A549 treated with CORT108297 at 1 μM for 4 hours (cell line): ENCODE measurements around the gene FIBP. TPM values are rescaled to one million over a fixed set of nuclear protein-coding genes. Genes with fewer than 3 reads are reported as not detected.

Experiments used
- total RNA-seq: library from RNA; stranded (reverse); fragments of 200-300 nt; extraction: Qiagen RNA extraction; gene quantifications from 5 replicates; pipeline ENCODE4 v1.2.3, GENCODE V29; 2022

Gene FIBP
- 71.8 to 97.2 TPM (median 89.4 TPM) in 5 replicates for total RNA-seq

GRCh38 chr11:65888163-65888814, at the start of gene FIBP:
Gene FIBP, minus strand, starts transcription at chr11:65888471. Its CDS starts 53 bp downstream, at chr11:65888418.

DNA sequence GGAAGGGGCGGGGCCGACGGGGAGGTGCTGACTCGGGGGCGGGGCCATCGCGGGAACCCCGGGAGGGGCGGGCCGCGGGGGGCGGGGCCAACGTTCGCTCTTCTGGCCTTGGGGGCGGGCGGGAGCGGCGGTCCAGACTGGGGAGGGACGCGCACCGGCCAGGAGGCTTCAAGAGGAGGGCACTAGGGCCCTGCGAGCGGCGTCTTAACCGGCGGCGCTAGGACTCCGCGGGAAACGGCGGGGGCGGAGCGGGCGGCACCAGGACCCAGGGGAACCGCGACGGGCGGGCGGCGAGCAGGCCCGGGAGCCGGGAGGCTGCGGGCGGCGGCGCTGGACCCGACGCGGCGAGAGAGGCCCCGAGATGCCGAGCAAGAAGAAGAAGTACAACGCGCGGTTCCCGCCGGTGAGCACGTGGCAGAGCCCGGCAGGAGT, 30.9 kb upstream of the FIBP start, which contains the start of gene DRAP1:
Gene DRAP1, plus strand, starts transcription at position 286 of the 432 bp plus-strand sequence. Its CDS starts 76 bp downstream, at position 362.

DNA sequence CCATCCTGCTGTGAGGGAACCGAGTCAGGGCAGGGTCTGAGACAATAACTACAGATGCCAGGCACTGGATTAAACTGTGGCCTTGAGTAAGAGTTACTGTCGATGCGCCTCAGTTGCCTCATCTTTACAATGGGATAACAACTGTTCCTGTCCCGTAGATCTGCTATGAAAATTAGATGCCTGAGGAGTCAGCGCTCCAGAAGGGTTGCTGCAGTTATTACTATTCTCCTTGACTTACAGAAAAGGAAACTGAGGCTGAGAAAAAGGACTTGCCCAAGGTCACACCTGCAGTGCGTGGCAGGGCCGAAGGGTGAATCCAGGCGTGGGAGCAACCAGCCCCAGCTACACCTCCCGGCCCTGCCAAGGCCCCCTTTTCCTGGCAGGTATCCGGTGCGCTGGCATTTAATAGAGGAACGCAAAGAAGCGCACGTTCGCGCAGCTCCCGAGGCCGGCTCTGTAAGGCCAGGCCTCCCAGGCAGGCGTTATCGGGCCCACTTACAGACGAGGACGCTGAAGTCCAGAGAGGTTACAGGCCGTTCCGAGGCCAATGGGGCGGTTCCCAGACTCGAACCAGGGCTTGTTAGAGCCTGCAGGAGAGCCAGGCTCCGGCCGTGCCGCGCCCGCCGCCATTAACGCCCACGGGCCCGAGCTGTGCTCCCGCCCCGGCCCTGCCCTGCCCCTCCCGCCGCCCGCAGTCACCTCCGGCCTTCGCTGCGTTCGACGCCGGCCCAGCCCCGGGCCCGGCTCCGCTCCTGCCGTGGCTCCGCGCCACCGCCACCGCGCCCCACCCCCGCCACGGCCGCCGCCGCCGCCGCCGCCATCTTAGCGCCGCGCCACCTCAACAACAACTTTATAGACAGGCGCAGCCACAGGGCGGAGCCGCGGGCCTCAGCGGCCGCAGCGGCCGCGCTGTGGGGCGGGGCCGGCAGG, 30.2 kb upstream of the FIBP start, which contains the start of gene C11orf68:
Gene C11orf68, minus strand, starts transcription at position 852 of the 930 bp plus-strand sequence. Its CDS starts 31 bp downstream, at position 821.

DNA sequence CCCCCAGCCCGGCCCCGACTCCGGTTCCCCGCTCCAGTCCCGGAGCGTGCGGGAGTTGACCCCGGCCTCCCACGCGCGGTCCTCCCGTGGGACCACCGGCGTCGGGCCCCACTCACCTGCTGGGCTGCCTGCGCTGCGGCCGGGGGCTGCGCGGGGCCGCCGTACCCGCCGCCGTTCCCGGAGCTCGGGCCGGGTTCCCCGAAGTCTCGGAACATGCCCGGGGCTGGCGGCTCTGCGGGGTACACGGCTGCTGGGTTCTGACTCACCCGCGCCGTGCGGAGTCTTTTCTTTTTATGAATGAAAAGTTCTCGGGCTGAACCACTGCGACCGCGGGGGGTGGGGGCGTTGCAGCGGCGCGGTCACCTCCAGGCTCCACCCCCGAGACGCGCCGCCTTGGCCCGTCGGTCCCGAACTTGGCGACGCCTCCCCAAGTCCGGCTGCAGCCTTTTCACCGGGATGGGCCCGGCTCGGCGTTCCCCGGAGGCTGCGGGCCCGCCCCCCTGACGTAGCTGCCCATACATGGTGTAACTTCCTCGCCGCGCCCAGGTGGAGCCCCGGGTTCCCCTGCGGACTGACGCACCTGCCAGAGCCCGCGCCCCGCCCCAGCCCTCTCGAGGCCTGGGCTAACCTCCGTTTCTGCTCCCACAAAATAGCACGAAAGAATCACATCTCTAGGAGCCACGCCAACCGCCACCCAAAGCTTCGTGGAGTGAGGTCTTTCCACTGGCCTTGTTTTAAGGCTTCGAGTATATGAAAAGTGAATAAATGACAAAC, 12.0 kb upstream of the FIBP start, which contains the start of gene FOSL1:
Gene FOSL1, minus strand, starts transcription at position 264 of the 774 bp plus-strand sequence. Its CDS starts 49 bp downstream, at position 215.

DNA sequence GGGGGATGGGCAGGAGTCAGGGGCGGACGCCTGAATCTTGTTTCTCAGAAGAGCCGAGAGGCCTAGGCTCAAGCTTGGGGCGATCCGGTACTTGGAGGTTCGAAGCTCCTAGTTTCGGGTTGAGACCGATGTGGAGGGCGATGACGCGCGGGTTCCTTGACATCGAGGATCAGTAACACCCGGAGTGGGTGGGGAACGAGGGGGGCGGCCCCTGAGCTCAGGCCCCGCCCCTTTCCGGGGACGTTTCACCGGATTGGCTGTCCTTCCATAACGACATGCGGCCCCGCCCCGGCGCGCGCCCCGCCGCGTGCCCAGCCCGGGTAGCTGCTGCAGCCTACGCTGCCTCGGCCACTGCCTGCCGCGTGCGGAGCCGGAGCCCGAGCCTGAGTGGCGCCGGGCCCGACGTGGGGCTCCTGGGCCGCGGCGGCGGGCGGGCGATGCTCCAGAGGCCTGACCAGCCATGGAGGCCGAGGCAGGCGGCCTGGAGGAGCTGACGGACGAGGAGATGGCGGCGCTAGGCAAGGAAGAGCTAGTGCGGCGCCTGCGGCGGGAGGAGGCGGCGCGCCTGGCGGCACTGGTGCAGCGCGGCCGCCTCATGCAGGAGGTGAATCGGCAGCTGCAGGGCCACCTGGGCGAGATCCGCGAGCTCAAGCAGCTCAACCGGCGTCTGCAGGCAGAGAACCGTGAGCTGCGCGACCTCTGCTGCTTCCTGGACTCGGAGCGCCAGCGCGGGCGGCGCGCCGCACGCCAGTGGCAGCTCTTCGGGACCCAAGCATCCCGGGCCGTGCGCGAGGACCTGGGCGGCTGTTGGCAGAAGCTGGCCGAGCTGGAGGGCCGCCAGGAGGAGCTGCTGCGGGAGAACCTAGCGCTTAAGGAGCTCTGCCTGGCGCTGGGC, 2.3 kb upstream of the FIBP start, which contains the start of gene CCDC85B:
Gene CCDC85B, plus strand, starts transcription at position 350 of the 895 bp plus-strand sequence. Its CDS starts 111 bp downstream, at position 461.

GRCh38 chr11:65879617-65880016, 8.7 kb downstream of the FIBP start, which contains the start of gene CTSW:
Gene CTSW, plus strand, starts transcription at chr11:65879837. Its CDS starts 18 bp downstream, at chr11:65879855.

DNA sequence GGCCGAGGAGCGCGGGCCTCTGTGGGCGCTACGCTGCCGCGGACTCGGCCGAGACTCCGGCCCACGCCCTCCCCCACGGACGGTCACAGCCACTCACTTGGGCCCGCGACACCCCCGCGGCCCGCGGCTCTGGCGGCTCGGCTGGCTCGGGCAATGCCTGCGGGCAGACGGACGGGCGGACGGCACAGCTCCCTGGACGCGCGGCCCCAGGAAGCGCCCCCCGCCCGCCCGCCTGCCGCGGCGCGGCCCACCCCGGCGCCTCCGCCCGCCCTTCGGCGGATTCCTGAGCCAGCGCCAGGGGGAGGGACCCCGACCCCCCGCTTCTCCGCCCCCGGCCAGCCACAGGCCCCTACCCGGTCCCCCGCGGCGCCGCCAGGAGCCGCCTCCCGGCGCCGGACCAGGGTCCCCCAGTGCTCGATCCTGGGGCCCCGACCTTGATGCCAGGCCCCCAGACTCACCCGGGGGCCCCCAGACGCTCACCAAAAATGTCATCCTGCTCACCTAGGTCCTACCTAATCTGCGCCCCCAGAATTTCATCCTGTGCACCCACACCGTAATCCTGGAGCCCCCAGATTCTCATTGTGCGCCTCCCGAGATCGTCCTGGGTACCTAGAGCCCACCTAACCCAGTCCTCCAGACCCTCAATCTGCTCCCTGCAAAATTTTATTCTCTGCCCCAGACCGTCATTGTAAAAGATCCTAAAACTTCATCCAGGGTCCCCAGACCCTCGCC, 15.5 kb downstream of the FIBP start, which contains the start of gene EFEMP2:
Gene EFEMP2, minus strand, starts transcription at position 215 of the 732 bp plus-strand sequence. CDS start 446 bp downstream, outside the sequence.

DNA sequence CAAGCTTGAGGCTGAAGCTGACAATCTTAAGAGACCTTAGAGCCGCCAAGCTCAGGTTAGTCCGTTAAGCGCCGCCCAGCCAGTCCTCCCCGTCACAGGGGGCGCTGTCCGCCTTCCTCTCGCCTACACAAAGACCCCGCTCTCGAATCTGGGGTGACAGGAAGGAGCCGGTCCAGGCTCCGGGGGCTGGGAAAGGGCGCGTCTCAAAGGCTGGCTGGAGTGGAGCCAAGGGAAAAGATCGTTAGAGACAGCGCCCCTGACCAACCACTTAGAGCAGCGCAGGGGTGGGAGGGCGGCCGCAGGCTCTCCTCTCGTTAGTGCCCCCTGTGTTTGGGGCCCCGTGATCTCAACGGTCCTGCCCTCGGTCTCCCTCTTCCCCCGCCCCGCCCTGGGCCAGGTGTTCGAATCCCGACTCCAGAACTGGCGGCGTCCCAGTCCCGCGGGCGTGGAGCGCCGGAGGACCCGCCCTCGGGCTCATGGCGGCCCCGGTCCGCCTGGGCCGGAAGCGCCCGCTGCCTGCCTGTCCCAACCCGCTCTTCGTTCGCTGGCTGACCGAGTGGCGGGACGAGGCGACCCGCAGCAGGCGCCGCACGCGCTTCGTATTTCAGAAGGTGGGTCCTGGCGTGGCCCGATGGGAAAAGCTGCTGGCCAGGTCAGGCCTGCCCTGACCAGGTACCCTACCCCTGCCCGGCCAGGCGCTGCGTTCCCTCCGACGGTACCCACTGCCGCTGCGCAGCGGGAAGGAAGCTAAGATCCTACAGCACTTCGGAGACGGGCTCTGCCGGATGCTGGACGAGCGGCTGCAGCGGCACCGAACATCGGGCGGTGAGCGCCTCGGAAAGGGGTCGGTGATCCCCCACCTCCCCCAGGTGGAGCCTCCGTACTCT, 27.8 kb downstream of the FIBP start, which contains the start of gene MUS81:
Gene MUS81, plus strand, starts transcription at position 156 of the 887 bp plus-strand sequence. Its CDS starts 321 bp downstream, at position 477.

GRCh38 chr11:65857853-65858680, 30.2 kb downstream of the FIBP start, which contains the start of gene CFL1:
Gene CFL1, minus strand, starts transcription at chr11:65858180. Its CDS starts 81 bp downstream, at chr11:65858099.

Other genes with a start within 250 kb of the FIBP start
- 64.8 to 82.6 TPM (median 79.5 TPM) in 5 replicates for gene RELA, start 225.6 kb downstream of the FIBP start, total RNA-seq
- 42.0 to 56.6 TPM (median 51.7 TPM) in 5 replicates for gene KAT5, start 176.2 kb downstream of the FIBP start, total RNA-seq
- 29.7 to 54.1 TPM (median 51.4 TPM) in 5 replicates for gene RNASEH2C, start 167.7 kb downstream of the FIBP start, total RNA-seq
- gene AP5B1, start 107.5 kb downstream of the FIBP start, total RNA-seq, result 7.6 to 13.5 TPM (median 11.9 TPM) in 5 replicates
- 0.02 to 0.09 TPM (median 0.07 TPM) in 3 of 5 replicates, not detected in the others for gene OVOL1, start 101.4 kb downstream of the FIBP start, total RNA-seq
- gene SNX32, start 54.5 kb downstream of the FIBP start, total RNA-seq, result 0.06 to 0.27 TPM (median 0.08 TPM) in 3 of 5 replicates, not detected in the others
- 1,930 to 2,323 TPM (median 2,279 TPM) in 5 replicates for gene CFL1, start 30.3 kb downstream of the FIBP start, total RNA-seq
- gene MUS81, start 28.0 kb downstream of the FIBP start, total RNA-seq, result 25.2 to 36.4 TPM (median 34.5 TPM) in 5 replicates
- gene EFEMP2, start 15.7 kb downstream of the FIBP start, total RNA-seq, result 0.77 to 1.4 TPM (median 1.2 TPM) in 5 replicates
- gene CTSW, start 8.6 kb downstream of the FIBP start, total RNA-seq, result 0.06 to 0.16 TPM in 2 of 5 replicates, not detected in the others
- gene CCDC85B, start 2.2 kb upstream of the FIBP start, total RNA-seq, result 24.4 to 53.2 TPM (median 49.6 TPM) in 5 replicates
- gene FOSL1, start 11.9 kb upstream of the FIBP start, total RNA-seq, result 148 to 236 TPM (median 164 TPM) in 5 replicates
- gene C11orf68, start 30.6 kb upstream of the FIBP start, total RNA-seq, result 40.6 to 65.5 TPM (median 61.3 TPM) in 5 replicates
- gene DRAP1, start 31.0 kb upstream of the FIBP start, total RNA-seq, result 196 to 277 TPM (median 239 TPM) in 5 replicates
- not detected in 5 replicates for gene TSGA10IP, start 57.0 kb upstream of the FIBP start, total RNA-seq
- 46.6 to 64.2 TPM (median 61.5 TPM) in 5 replicates for gene SART1, start 73.3 kb upstream of the FIBP start, total RNA-seq
- gene EIF1AD, start 113.7 kb upstream of the FIBP start, total RNA-seq, result 37.5 to 48.4 TPM (median 38.6 TPM) in 5 replicates
- 385 to 515 TPM (median 496 TPM) in 5 replicates for gene BANF1, start 114.0 kb upstream of the FIBP start, total RNA-seq
- gene CST6, start 123.5 kb upstream of the FIBP start, total RNA-seq, result not detected in 5 replicates
- gene CATSPER1, start 138.0 kb upstream of the FIBP start, total RNA-seq, result 1.4 to 1.9 TPM (median 1.8 TPM) in 5 replicates
- gene GAL3ST3, start 160.7 kb upstream of the FIBP start, total RNA-seq, result not detected in 5 replicates
- 166 to 184 TPM (median 170 TPM) in 5 replicates for gene SF3B2, start 163.9 kb upstream of the FIBP start, total RNA-seq
- gene PACS1, start 181.8 kb upstream of the FIBP start, total RNA-seq, result 48.9 to 85.2 TPM (median 76.8 TPM) in 5 replicates